ENCODE results near the gene TBC1D21.

GRCh38 chr15:73849641-73850040 is 23.7 kb upstream of the TBC1D21 start:
- TF ChIP-seq POLR2A (IDR thresholded peaks at IDR 0.05) (no peak), CTCF (IDR thresholded peaks at IDR 0.05) (no peak)

All from right lobe of liver (tissue), 4 donors.